OCI-LY3 (cell line): ENCODE data around the gene SRGAP1.

Experiments
- H2AFZ ChIP-seq: fragments of 200-600, 300-600 bp; shearing (Covaris generic); 2 replicates; pipeline ENCODE4 v1.6.0; 2014; ENCODE audit warnings: antibody characterized with exemption, low read depth, low read length
- H3K27ac ChIP-seq: fragments of 200-600, 300-600 bp; sonication (generic); 2 replicates; pipeline ENCODE4 v1.5.1; 2014; ENCODE audit warnings: mild to moderate bottlenecking, low read length, moderate library complexity, mixed read lengths
- H3K27me3 ChIP-seq: fragments of 200-600, 300-600 bp; sonication (generic); 2 replicates; pipeline ENCODE4 v1.6.1; 2014; ENCODE audit warnings: low read depth, low read length, mixed read lengths
- H3K36me3 ChIP-seq: fragments of 200-600, 300-600 bp; sonication (generic); replicated peaks from 2 replicates; pipeline ENCODE3; 2014; ENCODE audit warnings: low read depth, low read length, mixed read lengths
- H3K4me1 ChIP-seq: fragments of 300-600, 200-600 bp; sonication (generic); 2 replicates; pipeline ENCODE4 v1.6.1; 2014; ENCODE audit warnings: low read length, mixed read lengths
- H3K4me2 ChIP-seq: fragments of 200-600, 300-600 bp; sonication (generic); 2 replicates; pipeline ENCODE4 v1.6.1; 2014; ENCODE audit warnings: low read length, mixed read lengths
- H3K4me3 ChIP-seq: fragments of 300-600, 200-600 bp; sonication (generic); 2 replicates; pipeline ENCODE4 v1.5.1; 2014; ENCODE audit warnings: antibody characterized with exemption, mild to moderate bottlenecking, low read length, moderate library complexity
- H3K79me2 ChIP-seq: fragments of 300-600, 200-600 bp; shearing (Covaris generic); 2 replicates; pipeline ENCODE4 v1.6.1; 2014; ENCODE audit warnings: mild to moderate bottlenecking, low read length, mixed read lengths
- H3K9ac ChIP-seq: fragments of 300-600, 200-600 bp; shearing (Covaris generic); 2 replicates; pipeline ENCODE4 v1.6.0; 2014; ENCODE audit warnings: mild to moderate bottlenecking, low read length, moderate library complexity
- H3K9me3 ChIP-seq: fragments of 200-600, 300-600 bp; shearing (Covaris generic); 2 replicates; pipeline ENCODE4 v1.6.1; 2014; ENCODE audit warnings: low read length, mixed read lengths; ENCODE audit not compliant: insufficient read depth
- H4K20me1 ChIP-seq: fragments of 200-600, 300-600 bp; sonication (generic); 2 replicates; pipeline ENCODE4 v1.6.1; 2016; ENCODE audit warnings: low read length, mixed read lengths; ENCODE audit not compliant: insufficient read depth
- CTCF ChIP-seq: fragments of 200-600, 300-600 bp; sonication (generic); IDR thresholded peaks from 2 replicates; pipeline ENCODE4 v1.5.1; 2014; ENCODE audit warnings: antibody characterized with exemption, low read length, low read depth
- EZH2phosphoT487 ChIP-seq: fragments of 200-600 bp; shearing (Covaris generic); IDR thresholded peaks from 2 replicates; pipeline ENCODE4 v1.6.1; 2018; ENCODE audit warnings: antibody characterized with exemption, mixed run types, low read depth

Gene SRGAP1

GRCh38 chr12:64080319-64081007 lies 236.0 kb downstream of the SRGAP1 start:
- no peaks in the 10 kb centered on the region for H3K9me3 ChIP-seq
- no peak for TF ChIP-seq EZH2phosphoT487
- no peak overlapping the region for H3K9ac ChIP-seq
- H2AFZ ChIP-seq = no peak overlapping the region
- H3K4me2 ChIP-seq = no peak overlapping the region
- H3K27me3 ChIP-seq = no peaks in the 10 kb centered on the region
- no peaks in the 10 kb centered on the region for H4K20me1 ChIP-seq
- H3K4me3 ChIP-seq = no peak overlapping the region
- no peak overlapping the region for H3K27ac ChIP-seq
- no peaks in the 10 kb centered on the region for H3K79me2 ChIP-seq
- no peaks in the 10 kb centered on the region for H3K36me3 ChIP-seq
- H3K4me1 ChIP-seq = no peaks in the 10 kb centered on the region

- Histone ChIP-seq H2AFZ (no peak overlapping the region), H3K27ac (no peak overlapping the region), H3K9ac (no peak overlapping the region), H3K79me2 (no peaks in the 10 kb centered on the region), H4K20me1 (no peaks in the 10 kb centered on the region), H3K4me3 (no peak overlapping the region), H3K4me1 (no peaks in the 10 kb centered on the region), H3K9me3 (no peaks in the 10 kb centered on the region), H3K4me2 (no peak overlapping the region), H3K36me3 (no peaks in the 10 kb centered on the region), H3K27me3 (no peaks in the 10 kb centered on the region)
- TF ChIP-seq EZH2phosphoT487 (no peak), CTCF (no peak)
These were observed 236.5 kb downstream of the SRGAP1 start for GRCh38 chr12:64081008-64081404.

GRCh38 chr12:64082116-64082515 lies 237.6 kb downstream of the SRGAP1 start:
- Histone ChIP-seq H3K27ac (no peak overlapping the region), H3K9ac (no peak overlapping the region), H3K4me3 (no peak overlapping the region), H3K27me3 (no peaks in the 10 kb centered on the region), H3K36me3 (no peaks in the 10 kb centered on the region), H3K9me3 (no peaks in the 10 kb centered on the region), H2AFZ (no peak overlapping the region), H3K79me2 (no peaks in the 10 kb centered on the region), H4K20me1 (no peaks in the 10 kb centered on the region), H3K4me2 (no peak overlapping the region), H3K4me1 (no peaks in the 10 kb centered on the region)
- TF ChIP-seq EZH2phosphoT487 = no peak
- no peak for TF ChIP-seq CTCF

GRCh38 chr12:64082866-64083268 lies 238.4 kb downstream of the SRGAP1 start:
- no peaks in the 10 kb centered on the region for H3K4me1 ChIP-seq
- no peak overlapping the region for H3K27ac ChIP-seq
- no peaks in the 10 kb centered on the region for H3K9me3 ChIP-seq

More at GRCh38 chr12:64082866-64083268, 238.4 kb downstream of the SRGAP1 start:
- no peak overlapping the region for H3K4me2 ChIP-seq
- no peak overlapping the region for H3K4me3 ChIP-seq
- H3K27me3 ChIP-seq = no peaks in the 10 kb centered on the region
- no peak for TF ChIP-seq CTCF
- no peak for TF ChIP-seq EZH2phosphoT487
- H3K36me3 ChIP-seq = no peaks in the 10 kb centered on the region
- H2AFZ ChIP-seq = no peak overlapping the region
- no peaks in the 10 kb centered on the region for H4K20me1 ChIP-seq
- no peak overlapping the region for H3K9ac ChIP-seq
- no peaks in the 10 kb centered on the region for H3K79me2 ChIP-seq
